K562 (cell line): ENCODE measurements around the gene S100A2.

Source experiments
- EP300 ChIP-seq: IDR thresholded peaks from 2 replicates; pipeline ENCODE4 v1.6.1; 2012; ENCODE audit warnings: low read length, improper control_type of control experiment
- FOXA1 ChIP-seq: fragments of 450-650 bp; IDR thresholded peaks from 2 replicates; pipeline ENCODE4 v1.6.1; 2016; ENCODE audit warnings: mild to moderate bottlenecking, borderline replicate concordance
- FOXP1 ChIP-seq: sonication (generic); formaldehyde crosslinking; IDR thresholded peaks from 2 replicates; pipeline ENCODE4 v1.8.0; 2022; ENCODE audit warnings: mild to moderate bottlenecking, missing genetic modification reagents
- MNT ChIP-seq, 2 experiments: fragments of 450-650 bp; conservative IDR thresholded peaks; 2 replicates each; pipeline ENCODE4 v1.6.1; 2017; ENCODE audit warnings: mild to moderate bottlenecking in 2 of 2, moderate library complexity in 2 of 2
- SRSF9 ChIP-seq: fragments of 200-400 bp; formaldehyde crosslinking; IDR thresholded peaks from 2 replicates; pipeline ENCODE4 v1.6.1; 2017; ENCODE audit warnings: low read depth, low read length, borderline replicate concordance
- TCFL5 ChIP-seq: fragments of 250-450 bp; sonication (Bioruptor Pico); conservative IDR thresholded peaks from 2 replicates; pipeline ENCODE4 v1.6.1; 2021; ENCODE audit warnings: mild to moderate bottlenecking, moderate library complexity, matching md5 sums
- TEAD4 ChIP-seq, 2 experiments: sonication (generic) in 1 of 2; formaldehyde crosslinking in 1 of 2; IDR thresholded peaks; 2 replicates each; pipeline versions ENCODE4 v1.6.1 to v1.8.0; 2012 to 2022; ENCODE audit warnings: borderline replicate concordance in 1 of 2, inconsistent platforms in 1 of 2, low read length in 1 of 2, mild to moderate bottlenecking in 1 of 2, missing genetic modification reagents in 1 of 2
- ZBTB34 ChIP-seq: fragments of 250-450 bp; sonication (Bioruptor Pico); IDR thresholded peaks from 2 replicates; pipeline ENCODE4 v1.8.0; 2021; ENCODE audit warnings: mild to moderate bottlenecking, moderate library complexity
- ZNF57 ChIP-seq: fragments of 450-650 bp; formaldehyde crosslinking; IDR thresholded peaks from 2 replicates; pipeline ENCODE4 v1.4.0; 2020; ENCODE audit warnings: mild to moderate bottlenecking, moderate library complexity
- TF ChIP-seq, protein P1 (sequence below), 3 experiments: IDR thresholded peaks in 2 of 3; conservative IDR thresholded peaks in 1 of 3; 2 replicates each; pipeline ENCODE4 v1.5.1; 2011 to 2012; ENCODE audit warnings: low read length in 3 of 3, mild to moderate bottlenecking in 3 of 3, control low read depth in 2 of 3, improper control_type of control experiment in 1 of 3, inconsistent platforms in 1 of 3, low read depth in 1 of 3, mixed read lengths in 1 of 3, moderate library complexity in 1 of 3; ENCODE audit not compliant: insufficient read depth in 2 of 3
- TF ChIP-seq, protein P2 (sequence below), 2 experiments: fragments of 450-650 bp; formaldehyde crosslinking in 1 of 2; IDR thresholded peaks; 2 replicates each; pipeline versions ENCODE4 v1.4.0 to v1.6.1; 2014 to 2020; ENCODE audit warnings: mild to moderate bottlenecking in 2 of 2, borderline replicate concordance in 1 of 2, low read depth in 1 of 2

DNA sequence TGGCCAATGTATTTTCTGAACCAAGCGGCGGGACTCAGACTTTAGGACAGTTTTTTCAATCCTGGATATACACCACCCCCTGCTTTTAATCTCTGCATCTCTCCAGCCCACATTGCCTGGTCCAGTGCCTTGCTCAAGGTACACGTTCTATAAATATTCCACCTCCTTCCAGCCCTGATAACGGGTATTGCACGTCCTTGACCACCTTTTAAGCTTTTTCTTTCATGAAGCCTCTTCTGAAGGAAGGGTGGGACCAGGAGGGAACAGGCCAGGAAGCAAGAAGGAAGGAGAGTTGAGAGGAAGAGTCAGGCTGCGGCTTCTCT, 43.9 kb upstream of the S100A2 start:
- TF ChIP-seq FOXP1 (CRISPR knock-in tag), result no peak
- no peak for TF ChIP-seq ZBTB34 (CRISPR knock-in tag)
- TF ChIP-seq, protein P1, sequence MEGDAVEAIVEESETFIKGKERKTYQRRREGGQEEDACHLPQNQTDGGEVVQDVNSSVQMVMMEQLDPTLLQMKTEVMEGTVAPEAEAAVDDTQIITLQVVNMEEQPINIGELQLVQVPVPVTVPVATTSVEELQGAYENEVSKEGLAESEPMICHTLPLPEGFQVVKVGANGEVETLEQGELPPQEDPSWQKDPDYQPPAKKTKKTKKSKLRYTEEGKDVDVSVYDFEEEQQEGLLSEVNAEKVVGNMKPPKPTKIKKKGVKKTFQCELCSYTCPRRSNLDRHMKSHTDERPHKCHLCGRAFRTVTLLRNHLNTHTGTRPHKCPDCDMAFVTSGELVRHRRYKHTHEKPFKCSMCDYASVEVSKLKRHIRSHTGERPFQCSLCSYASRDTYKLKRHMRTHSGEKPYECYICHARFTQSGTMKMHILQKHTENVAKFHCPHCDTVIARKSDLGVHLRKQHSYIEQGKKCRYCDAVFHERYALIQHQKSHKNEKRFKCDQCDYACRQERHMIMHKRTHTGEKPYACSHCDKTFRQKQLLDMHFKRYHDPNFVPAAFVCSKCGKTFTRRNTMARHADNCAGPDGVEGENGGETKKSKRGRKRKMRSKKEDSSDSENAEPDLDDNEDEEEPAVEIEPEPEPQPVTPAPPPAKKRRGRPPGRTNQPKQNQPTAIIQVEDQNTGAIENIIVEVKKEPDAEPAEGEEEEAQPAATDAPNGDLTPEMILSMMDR (IDR thresholded peaks at IDR 0.05 in 2 of 3, conservative IDR thresholded peaks at IDR 0.05 in 1 of 3; ENCODE audit: insufficient read depth in 2 of 3, low read depth in 1 of 3, low read length in 3 of 3), result no peak
- no peak for TF ChIP-seq FOXA1
- no peak for TF ChIP-seq ZNF57 (CRISPR knock-in tag)
- TF ChIP-seq MNT (conservative IDR thresholded peaks at IDR 0.05), result no peak
- TF ChIP-seq TEAD4 (IDR thresholded peaks at IDR 0.05; ENCODE audit: low read length), result no peak
- no peak for TF ChIP-seq TEAD4 (CRISPR knock-in tag; IDR thresholded peaks at IDR 0.05; ENCODE audit: borderline replicate concordance)
- TF ChIP-seq SRSF9, result no peak
- TF ChIP-seq EP300, result no peak
- TF ChIP-seq TCFL5 (CRISPR knock-in tag), result no peak
- TF ChIP-seq, protein P2, sequence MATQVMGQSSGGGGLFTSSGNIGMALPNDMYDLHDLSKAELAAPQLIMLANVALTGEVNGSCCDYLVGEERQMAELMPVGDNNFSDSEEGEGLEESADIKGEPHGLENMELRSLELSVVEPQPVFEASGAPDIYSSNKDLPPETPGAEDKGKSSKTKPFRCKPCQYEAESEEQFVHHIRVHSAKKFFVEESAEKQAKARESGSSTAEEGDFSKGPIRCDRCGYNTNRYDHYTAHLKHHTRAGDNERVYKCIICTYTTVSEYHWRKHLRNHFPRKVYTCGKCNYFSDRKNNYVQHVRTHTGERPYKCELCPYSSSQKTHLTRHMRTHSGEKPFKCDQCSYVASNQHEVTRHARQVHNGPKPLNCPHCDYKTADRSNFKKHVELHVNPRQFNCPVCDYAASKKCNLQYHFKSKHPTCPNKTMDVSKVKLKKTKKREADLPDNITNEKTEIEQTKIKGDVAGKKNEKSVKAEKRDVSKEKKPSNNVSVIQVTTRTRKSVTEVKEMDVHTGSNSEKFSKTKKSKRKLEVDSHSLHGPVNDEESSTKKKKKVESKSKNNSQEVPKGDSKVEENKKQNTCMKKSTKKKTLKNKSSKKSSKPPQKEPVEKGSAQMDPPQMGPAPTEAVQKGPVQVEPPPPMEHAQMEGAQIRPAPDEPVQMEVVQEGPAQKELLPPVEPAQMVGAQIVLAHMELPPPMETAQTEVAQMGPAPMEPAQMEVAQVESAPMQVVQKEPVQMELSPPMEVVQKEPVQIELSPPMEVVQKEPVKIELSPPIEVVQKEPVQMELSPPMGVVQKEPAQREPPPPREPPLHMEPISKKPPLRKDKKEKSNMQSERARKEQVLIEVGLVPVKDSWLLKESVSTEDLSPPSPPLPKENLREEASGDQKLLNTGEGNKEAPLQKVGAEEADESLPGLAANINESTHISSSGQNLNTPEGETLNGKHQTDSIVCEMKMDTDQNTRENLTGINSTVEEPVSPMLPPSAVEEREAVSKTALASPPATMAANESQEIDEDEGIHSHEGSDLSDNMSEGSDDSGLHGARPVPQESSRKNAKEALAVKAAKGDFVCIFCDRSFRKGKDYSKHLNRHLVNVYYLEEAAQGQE (IDR thresholded peaks at IDR 0.05; ENCODE audit: borderline replicate concordance), result no peak
- TF ChIP-seq, protein P2 (CRISPR knock-in tag; IDR thresholded peaks at IDR 0.05; ENCODE audit: low read depth), result no peak
